HG02943 (cell line): ENCODE measurements around the gene EHF.
"Not testable (repeated sequence)": the region's sequence is repeated elsewhere in the genome, so short reads cannot be mapped to it uniquely, and the experiment has no call there.

ENCODE experiments used
- ATAC-seq: cut with Tn5 transposase; IDR thresholded peaks from one replicate; pipeline ENCODE4 v1.9.1; 2021; ENCODE audit warnings: mild to moderate bottlenecking, low read depth, moderate library complexity; ENCODE audit not compliant: unreplicated experiment

EHF gene

DNA sequence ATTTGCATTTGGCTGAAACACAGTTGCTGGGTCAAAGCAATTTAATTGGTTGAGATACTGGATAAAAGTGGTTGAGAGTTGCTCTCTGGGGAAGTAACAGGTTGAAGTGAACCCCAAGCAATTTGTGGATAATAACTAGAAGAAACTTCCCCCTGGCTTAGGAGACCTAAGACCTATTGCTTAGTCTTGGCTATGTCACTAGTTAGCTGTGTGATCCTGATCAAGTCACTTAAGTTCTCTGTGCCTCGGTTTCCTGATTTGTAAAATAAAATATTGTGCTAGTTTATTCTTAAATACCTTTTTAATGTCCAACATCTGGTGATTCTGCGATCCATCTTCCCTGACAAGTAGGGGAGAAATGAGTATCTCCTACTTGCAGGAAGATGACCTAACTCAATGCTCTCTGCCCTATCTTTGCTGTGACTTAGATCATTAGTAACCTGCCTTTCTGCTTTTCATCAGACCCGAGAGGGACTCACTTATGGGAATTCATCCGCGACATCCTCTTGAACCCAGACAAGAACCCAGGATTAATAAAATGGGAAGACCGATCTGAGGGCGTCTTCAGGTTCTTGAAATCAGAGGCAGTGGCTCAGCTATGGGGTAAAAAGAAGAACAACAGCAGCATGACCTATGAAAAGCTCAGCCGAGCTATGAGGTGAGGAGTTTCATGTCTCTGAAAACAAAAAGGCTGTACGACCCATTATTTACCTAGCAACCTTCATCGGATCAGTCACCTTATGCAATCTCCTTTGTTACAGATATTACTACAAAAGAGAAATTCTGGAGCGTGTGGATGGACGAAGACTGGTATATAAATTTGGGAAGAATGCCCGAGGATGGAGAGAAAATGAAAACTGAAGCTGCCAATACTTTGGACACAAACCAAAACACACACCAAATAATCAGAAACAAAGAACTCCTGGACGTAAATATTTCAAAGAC lies 37.5 kb downstream of the EHF start:
- no peak for ATAC-seq

DNA sequence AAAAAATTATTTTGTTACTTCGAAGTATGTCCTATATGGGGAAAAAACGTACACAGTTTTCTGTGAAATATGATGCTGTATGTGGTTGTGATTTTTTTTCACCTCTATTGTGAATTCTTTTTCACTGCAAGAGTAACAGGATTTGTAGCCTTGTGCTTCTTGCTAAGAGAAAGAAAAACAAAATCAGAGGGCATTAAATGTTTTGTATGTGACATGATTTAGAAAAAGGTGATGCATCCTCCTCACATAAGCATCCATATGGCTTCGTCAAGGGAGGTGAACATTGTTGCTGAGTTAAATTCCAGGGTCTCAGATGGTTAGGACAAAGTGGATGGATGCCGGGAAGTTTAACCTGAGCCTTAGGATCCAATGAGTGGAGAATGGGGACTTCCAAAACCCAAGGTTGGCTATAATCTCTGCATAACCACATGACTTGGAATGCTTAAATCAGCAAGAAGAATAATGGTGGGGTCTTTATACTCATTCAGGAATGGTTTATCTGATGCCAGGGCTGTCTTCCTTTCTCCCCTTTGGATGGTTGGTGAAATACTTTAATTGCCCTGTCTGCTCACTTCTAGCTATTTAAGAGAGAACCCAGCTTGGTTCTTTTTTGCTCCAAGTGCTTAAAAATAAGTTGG lies 38.3 kb downstream of the EHF start:
- no peak for ATAC-seq

DNA sequence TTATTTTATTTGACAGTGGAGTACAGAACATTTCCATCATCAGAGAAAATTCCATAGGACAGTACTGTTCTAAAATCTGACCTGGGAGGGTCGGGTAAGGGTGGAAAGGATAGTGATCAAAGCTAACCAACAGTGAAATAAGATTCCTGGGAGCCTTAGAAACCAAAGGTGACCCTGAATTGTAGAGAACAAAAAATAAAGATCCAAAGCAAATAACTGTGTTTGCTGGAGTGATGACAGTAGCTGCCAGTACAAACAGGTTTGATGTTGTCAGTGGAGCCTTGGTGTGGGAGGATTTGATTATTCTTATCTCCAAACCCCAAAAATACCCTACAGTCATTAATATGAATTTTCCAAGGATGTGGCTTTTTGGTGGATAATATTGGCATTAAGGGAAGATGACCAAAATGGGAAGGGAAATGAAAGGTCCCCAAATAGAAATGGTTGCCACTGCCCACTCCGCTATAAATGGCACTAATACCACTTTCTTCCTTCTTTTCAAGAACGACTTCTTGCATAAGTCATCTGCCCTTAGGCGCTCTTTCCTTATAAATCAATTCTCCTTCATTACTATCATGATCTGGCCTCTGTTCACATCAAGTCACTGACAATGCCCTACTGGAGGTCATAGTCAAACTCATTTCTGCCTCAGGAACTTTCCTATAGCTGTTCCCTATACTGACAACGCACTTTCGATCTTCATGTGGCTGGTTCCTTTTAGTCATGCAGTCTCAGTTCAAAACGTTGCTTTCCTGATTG lies 44.4 kb downstream of the EHF start:
- ATAC-seq: no peak

DNA sequence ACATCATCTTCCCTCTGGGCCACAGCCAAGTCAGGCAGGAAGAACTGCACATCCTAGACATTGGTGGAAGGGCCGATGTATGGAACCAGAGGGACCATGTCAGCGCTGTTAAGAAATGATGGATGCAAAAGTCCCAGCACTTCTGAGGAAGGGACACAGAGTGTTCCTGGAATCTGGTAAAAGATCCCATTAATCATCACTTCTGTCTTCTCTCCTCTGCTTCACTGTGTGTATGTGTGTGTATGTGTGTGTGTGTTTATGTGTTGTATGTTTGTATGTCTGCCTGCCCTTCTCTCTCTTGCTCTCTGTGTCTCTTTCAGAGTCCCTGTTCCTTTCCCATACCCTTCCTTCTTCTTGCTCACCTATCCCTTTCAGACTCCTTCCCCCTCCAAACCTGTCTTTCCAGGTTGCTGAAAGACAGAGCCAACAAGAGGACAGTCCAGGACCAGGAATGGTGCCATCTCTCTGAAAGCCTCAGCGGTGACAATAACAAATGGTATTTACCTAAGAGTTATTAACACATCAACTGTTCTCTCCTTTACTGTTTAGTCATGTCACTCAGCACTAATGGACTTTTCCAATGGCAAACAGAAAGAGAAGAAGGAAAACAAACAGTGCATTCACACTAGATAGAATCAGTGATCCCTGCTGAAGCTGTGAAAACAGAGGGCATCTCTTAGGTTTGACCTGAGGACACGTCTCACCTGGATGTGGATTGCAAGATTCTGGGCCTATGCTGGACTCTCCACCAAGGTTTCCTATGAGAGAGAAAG lies 47.1 kb downstream of the EHF start:
- ATAC-seq: no peak

DNA sequence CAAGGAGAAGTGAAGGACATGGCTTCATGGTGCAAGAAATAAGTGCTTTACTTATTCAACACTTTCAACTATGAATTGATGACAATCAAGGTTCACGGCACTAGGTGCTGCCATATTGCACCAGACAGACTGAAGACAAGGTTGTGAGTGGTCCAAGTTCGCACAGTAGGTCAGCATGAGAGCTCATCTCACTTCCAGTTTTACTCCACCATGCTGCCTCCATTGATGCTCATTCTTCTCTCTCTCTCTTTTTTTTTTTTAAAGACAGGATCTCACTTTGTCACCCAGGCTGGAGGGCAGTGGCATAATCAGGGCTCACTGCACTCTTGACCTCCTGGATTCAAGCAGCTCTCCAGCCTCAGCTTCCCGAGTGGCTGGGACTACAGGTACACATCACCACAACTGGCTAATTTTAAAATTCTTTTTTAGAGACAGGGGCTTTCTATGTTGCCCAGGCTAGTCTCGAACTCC lies 47.7 kb downstream of the EHF start:
- no peak for ATAC-seq

DNA sequence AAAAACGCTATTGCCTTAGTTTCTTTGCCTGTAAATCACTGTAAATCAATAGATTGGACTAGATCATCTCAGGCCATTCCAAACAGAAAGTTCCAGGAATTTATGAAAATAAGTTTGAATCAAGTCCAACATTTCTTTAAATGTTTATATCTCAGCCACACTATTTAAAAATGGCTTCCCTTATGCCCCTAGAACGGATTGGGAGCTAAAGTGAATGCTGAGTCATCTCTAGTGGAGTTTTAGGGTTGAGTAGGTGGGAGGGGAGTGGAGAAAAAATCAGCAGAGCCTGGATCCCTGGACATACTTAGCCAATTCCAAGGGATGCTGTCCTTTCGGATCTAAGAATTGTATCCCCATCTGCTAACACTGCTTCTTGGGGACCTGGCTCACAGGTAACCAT lies 48.6 kb downstream of the EHF start:
- no peak for ATAC-seq

DNA sequence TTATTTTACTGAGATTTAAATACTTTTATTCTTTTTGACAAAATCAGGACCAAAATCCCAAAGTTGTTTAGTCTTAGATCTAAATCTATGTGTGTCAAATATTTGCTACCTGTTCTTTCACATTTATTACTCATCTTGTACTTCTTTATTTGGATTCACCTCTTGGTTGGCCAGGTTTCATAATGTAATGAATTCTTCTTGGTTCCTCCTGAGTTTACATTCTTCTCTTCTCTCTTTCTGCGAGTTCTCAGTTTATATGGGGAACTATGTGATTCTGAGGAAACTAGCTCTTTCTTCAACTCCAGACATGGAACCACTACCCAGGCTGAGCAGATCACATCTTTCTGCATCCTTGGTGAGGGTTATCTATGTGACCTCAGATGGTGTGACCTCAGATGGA lies 50.2 kb downstream of the EHF start:
- no peak for ATAC-seq

DNA sequence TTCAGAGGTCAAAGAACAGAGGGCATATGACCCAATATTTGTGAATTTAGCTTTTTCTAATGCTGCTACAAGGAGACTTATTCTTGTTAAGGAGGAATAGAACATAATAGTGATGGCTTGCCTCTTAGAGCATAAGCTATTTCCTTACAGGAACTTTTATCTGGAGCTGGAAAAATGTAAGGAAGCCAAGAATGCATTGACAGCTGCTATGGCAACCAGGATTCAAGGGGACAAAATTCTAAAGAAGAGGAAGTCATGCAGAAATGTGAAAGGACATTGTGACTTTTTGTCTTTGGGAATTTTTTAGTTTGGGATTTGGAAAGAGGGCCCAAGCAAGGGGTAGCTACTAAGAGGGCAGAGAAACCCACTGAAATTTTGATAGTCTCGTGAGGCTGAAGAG lies 51.1 kb downstream of the EHF start:
- no peak for ATAC-seq

DNA sequence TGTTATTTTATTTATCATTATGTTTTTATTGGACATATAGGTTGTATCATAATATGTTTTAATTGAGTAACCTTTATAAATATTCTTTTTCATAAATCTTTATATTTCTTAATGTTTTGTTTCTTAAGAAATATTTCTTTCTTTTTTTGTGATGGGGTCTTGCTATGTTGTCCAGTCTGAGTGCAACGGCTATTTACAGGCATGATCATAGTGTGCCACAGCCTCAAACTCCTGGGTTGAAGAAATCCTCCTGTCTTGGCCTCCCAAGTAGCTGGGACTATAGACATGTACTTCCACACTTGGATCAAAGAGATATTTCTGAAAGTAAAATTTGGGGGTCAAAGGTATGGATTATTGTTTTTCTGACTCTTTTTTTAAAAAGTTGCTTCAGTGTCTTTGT lies 53.1 kb downstream of the EHF start:
- ATAC-seq: no peak

DNA sequence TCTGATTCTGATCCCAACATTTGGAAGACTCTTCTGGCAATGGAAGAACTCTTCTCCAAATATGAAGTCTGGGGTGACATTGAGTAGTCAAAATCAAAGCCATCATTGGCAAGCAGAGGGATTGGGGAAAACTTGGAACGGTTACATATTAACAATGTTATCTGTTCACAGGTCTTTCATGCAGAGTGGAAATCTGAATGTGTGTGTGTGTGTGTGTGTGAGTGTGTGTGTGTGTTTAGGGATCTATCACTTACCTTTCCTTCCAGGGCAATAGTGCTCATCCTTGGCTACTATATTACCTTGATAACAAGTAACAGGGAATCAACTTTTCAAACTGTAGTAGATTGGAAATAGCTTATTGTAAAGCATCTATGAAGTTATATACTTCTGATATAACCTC lies 55.3 kb downstream of the EHF start:
- no peak for ATAC-seq

DNA sequence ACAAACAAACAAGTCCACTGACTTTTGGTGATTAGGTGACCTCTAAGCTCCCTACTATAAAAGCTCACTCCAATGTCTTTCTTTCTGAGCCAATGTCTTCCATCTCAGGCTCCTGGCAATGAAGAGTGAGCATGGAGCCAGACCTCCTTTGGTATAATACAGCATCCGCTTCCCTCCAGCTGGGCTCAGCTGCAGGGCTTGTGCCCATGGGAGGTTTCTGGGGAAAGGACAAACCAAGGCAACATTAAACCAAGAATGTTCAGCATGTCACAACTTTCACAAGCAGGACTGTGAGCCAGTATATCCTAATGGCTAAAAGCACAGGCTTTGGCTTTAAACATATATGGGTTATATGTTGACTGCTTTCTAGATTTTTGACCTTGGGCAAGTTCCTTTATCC lies 58.8 kb downstream of the EHF start:
- no peak for ATAC-seq

DNA sequence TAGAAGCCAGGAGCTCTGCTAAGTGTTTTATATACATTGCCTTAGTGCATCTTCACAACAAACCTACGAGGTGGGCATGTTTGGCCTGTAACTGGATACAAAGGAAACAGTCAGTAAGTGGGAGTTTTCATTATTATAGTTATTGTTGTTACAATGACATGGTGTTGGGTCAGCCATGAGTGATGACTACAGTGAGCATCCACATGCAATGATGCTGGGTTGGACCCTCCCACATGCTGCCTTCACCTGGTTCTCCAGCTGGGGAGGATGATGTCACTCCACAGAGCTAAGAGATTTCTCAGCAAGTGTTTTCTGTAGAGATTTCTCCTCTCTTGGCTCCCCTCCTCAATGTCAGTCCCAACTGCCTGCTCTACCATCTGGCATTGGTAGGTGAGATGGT lies 59.3 kb downstream of the EHF start:
- ATAC-seq: no peak

DNA sequence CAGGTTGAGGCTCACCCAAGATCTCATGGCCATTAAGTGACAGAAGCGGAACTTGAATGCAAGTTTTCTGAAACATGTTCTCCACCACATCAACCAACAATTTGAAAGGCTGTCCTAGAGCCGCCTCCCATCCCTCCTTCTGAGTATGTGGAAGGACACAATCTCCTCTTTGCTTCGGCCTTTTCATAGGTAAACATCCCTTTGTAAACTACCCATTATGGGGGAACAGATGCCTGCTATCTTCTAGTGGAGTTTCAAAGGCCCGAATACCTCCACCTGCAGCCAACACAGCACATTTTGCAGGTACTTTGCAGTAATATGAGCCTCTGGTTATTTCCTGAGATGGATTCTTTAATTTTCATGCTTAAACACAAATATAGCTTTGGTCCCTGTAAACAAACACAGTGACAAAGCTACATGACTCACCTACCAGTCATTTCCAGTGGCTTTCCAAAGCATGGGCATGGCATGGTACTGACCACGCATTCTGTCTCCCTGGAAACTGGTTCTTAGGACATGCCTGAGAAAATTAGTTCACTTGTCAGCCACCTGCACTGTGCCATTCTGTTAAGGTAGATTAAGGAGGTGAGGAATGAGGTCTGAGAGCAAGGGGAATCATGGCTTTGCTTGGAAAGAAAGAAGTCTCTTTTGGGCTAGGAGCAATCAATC lies 60.2 kb downstream of the EHF start:
- ATAC-seq: no peak

DNA sequence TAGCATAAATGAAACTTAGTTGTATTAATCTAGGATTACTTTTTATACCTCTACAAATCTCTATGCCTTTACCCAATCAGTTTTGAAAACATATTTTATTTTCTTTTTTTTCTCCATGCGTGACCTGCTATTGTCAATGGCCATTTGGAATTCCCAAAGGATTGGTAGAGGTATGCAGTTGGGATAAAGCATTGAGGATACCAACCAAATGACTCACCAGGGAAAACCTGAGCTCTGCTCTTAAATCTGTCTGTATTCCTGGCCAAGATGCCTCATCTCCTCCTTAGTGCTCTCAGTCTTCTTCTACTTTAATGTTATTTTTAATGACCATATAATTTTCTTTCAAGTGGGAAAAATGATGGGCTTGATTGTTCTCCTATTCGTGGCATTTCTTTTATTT lies 61.9 kb downstream of the EHF start:
- no peak for ATAC-seq

DNA sequence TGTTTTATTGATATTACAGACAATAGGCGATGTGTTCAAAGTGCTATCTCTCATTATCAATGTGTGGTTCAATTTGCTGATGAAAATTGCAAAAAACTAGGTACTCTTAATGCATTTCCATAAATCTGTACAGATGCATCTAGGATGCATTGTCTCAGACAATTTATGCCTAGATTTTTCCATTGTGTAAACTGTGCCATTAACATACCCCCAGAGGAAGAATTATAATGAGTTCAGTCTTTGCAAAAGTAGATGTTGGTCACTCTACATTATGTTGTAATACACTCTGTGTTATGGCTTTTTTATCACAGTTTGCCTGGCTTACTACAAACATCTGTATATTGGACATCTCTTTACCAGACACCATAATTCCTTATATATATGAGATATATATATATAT lies 62.5 kb downstream of the EHF start:
- ATAC-seq: no peak

DNA sequence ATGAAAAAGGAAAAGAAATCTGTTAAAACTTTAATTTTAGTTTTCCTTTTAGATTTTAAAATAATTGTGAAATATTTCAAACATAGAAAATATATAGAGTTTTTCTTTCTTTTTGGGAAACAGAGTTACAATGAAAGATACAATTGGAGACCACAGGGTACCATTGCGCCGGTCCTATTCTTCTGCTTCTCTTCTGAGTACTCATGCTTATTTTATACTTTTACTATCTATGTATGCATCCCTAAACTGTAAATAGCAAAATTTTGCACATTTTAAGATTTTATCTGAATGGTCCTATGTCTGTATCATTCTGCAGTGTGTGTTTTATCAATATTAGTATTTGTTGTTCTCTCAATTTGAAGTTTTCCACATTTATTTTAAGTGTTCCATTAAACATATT lies 65.0 kb downstream of the EHF start:
- ATAC-seq: no peak

DNA sequence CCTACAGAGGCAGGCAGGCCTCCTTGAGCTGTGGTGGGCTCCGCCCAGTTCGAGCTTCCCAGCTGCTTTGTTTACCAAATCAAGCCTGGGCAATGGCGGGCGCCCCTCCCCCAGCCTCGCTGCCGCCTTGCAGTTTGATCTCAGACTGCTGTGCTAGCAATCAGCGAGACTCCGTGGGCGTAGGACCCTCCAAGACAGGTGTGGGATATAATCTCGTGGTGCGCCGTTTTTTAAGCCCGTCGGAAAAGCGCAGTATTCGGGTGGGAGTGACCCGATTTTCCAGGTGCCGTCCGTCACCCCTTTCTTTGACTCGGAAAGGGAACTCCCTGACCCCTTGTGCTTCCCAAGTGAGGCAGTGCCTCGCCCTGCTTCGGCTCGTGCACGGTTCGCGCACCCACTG lies 71.4 kb downstream of the EHF start:
- ATAC-seq: not testable (repeated sequence)

DNA sequence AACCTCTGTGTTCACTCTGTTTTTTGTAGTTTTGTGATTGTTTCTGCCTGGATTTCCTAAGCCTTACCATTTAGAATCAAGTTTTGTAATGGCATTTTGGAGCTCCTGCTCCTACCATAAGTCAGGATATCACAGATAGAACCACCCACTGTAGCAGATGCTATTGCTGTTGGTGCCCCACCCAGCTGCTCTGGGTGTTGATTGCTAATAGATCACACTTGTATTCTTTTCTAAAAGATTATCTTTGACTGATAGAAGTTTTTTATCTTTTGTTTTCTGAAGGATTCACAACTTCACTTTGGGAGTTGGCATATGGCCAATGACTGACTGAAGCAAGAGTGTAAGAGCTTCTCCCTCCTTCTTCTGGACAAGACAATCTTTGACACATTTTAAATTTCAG lies 76.0 kb downstream of the EHF start:
- ATAC-seq: no peak

DNA sequence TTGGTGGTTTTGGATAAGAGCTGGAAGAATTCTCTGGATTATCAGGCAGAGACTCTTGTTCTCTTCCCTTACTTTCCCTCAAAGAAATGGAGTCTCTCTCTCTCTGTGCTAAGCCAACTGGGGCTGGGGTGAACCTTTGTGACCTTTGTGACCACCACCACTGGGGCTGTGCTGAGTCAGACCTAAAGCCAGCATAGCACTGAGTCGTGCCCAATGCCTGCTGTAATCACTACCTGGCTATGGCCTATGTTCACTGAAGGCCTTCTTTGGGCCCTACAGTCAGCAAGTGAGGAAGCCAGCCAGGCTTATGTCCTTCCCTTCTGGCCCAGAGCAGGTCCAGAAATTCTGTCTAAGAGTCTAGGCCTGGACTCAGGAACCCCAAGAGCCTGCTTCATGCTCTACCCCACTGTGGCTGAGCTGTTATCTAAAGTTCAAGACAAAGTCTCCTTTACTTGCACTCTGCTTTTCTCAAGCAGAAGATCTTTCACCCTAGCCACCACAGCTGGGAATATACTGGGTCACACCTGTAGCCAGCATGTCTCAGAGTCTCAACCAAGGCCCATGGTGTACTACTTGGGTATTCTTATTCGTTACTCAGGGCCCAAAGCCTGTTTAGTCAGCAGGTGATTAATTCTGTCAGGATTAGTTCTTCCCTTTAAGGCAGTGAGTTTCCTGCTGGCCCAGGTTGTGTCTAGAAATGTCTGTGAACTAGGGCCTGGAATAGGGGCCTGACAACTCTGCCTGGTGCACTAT lies 86.0 kb downstream of the EHF start:
- ATAC-seq: no peak
